Measurements from ENCODE around the gene GFRA1.
A peak's percentile ranks its signal among the peaks of the same experiment; 100 is the strongest.

GFRA1 gene, protein sequence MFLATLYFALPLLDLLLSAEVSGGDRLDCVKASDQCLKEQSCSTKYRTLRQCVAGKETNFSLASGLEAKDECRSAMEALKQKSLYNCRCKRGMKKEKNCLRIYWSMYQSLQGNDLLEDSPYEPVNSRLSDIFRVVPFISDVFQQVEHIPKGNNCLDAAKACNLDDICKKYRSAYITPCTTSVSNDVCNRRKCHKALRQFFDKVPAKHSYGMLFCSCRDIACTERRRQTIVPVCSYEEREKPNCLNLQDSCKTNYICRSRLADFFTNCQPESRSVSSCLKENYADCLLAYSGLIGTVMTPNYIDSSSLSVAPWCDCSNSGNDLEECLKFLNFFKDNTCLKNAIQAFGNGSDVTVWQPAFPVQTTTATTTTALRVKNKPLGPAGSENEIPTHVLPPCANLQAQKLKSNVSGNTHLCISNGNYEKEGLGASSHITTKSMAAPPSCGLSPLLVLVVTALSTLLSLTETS

DNA sequence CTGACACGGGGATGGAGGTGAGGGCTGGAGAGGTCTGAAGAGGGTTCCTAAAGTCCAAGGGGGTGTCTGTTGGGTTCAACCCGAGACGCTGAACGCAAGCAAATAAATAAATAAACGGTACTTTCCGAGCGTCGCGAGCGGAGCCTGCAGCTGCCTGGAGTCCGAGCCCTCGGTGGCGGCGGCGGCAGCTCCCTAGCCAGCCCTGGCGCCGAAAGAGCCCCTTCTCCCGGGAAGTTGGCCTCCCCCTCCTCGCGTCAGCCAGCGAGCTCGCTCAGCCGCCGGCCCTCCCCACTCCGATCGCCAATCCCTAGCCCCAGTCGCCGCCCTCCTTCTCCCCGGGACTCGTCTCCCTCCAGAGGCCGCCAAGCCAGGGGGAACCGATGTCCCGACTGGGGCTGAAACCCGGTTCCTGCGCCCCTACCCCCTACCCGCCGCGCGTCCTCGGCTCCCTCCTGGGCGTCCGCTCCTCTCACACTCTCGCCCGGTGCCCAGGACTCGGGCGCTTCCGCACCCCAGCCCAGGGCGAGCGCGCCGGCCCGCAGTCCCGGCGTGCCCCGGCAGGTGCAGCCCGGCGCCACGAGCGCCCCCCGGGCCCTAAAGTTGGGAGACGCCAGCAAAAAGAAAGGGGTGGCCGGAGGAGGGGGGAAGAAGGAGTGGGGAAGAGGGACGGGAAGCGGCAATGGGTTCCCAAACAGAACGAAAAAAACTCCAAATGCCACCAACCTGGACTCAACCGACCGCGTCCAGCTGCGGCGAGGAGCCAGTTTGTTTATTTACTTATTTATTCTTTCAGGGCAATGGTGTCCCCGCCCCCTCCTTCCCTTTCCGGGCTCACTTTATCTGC is at the start of gene GFRA1:
Gene GFRA1 (minus strand): TSS at position 767 of the 844 bp plus-strand sequence. CDS start 1,177 bp downstream, outside the sequence.
- no peak for DNase-seq

DNA sequence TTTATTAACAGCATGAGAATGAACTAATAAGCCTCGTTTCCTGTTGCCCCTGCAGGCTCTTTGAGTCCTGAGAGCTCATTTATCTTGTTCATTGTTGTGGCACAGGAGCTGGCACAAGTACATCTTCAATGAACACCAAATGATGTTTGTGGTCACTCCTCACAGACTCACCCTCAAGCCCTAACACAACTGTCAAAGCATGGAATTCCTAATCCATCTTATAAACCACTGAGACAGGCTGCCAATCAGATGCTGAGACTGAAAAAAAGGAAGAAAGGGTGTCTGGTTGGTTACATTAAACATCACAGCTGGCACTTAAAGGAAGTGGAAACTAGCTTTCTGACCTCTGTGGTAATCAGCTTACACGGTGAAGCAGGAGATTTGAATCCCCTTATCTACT is 43.5 kb upstream of the GFRA1 start:
- DNase-seq, result peak; percentile 2

DNA sequence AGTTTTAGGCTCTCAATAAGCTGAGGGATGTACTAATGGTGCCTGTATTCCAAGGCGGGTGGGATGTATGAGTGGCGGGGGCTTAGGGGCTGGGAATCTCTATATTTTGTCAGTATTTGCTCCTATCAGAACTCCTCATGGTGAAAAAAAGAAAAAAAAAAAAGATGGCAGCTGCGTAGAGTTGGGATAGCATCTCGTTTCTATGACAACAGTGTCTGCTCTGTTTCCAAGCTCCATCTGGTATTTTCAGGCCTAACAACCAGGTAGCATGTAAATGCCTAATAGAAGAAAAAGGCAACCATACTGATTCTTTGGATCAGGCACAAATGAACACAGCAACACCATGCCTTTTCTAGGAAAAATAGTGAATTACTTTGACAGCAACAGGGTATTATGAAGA is 39.5 kb upstream of the GFRA1 start:
- DNase-seq, result no peak

DNA sequence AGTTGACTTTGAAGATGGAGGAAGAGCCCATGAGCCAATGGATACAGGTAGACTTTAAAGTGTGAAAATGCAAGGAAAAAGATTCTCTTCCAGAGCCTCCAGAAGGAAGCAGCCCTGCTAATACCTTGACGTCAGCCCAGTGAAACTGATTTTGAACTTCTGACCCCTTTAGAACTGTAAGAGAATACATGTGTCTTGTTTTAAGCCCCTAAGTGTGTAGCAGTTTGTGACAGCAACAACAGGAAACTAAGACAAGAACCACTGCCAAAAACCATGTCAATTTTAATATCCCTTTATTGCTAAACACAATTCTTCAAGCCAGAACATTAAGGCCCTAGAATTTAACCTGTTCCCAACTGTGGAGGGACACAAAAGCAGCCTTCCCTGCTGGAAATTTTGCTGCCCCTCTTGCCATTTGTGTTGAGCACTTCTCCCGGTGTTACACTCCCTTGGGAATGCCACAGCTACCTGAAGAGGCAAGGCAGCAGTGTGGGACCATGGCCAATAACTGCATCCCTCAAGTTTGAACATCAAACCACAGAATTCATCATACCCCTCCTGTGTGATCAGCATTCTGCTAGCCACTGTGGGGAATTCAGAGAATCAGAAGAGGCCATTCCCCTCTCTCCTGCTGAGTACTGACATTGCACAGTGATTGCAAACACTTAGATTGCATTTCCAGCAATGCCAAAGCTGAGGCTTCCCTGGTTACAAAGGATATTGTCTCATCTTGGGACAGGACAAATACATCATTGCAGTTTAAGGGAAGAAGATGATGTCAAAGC is 38.9 kb upstream of the GFRA1 start:
- DNase-seq, result no peak

DNA sequence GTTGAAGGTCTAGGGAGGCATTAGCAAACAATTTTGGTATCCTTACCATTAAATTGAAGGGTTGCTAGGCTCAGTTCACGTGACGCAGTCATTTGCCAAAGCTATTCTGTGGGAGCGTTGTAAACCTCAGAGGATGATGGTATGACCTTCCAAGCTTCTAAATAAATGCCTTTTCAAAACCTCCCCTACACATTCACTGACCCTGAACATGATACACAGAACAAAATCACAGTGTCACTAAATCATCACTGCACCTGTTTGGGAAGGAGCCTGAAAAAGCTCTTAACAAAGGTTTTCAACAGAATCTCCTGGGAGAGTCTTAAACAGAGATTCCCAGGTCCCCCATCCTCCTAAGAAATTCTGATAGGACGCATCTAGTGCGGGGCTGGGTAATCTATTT is 38.0 kb upstream of the GFRA1 start:
- DNase-seq, result no peak

DNA sequence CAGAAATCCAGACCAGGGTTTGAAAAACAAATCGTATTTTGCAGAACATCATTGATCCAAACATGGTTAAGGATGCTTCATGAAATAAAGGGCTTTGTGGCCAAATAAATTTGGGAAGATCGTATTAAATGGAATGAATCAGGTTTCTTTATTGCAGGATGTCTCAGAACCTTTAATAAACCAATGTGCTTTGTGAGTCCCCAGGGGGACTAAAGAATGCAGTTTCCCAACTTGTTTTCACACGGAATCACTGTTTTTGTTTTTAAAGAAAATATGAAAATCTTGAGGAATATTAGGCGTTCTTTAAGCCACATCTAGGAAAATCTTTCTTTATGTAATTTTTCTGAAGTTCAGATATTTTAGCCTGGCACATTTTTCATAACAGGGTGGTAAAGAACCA is 34.4 kb upstream of the GFRA1 start:
- DNase-seq, result no peak

DNA sequence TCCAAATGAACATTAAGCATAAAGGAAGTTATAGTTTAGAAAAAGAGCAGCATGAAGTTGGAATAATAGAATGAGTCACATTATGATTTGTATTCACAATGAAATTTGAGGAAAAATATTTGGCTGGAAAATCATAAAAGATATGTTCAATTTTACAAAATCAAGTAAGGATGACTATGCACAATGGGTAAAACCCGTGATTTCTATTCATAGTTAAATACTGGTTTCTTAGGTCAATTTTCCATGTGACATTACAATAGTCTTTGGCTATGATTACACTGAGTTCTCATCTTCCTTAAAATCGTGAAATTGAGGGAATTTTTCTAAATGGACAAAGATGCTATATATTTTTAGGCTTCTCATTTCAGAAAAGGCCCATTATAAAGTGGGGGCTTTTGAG is 33.8 kb upstream of the GFRA1 start:
- DNase-seq, result no peak

DNA sequence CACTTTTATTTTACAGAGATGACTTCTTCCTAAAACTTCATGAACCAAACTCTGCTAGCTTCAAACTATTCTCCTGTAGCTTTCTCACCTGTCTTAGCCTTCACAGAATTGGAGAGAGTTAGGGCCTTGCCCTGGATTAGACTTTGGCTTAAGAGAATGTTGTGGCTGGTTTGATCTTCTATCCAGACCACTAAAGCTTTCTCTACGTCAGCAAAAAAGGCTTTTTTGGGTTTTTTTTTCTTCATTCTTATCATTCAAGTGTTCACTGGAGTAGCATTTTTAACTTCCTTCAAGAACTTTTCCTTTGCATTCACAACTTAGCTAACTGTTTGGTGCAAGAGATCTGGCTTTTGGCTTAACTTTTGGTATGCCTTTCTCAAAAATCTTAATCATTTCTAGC is 31.9 kb upstream of the GFRA1 start:
- no peak for DNase-seq

DNA sequence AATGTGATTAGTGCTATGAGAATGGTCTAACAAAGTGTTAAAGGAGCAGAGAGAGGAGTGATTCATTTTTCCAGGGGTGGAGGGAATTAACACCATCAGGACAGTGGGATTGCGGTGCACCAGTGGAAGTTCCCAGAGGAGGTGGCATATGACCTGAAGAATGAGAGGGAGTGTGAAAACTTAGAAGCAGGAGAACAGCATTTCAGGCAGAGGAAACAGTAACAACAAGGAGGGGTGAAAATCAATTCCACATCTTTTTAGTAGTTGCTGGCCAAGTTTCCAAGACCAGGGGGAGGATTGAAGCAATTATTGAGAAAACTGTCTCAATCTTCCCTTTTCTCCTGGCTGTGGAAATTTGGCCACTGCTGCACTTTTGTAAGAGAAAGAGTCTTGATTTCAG is 27.5 kb upstream of the GFRA1 start:
- no peak for DNase-seq

DNA sequence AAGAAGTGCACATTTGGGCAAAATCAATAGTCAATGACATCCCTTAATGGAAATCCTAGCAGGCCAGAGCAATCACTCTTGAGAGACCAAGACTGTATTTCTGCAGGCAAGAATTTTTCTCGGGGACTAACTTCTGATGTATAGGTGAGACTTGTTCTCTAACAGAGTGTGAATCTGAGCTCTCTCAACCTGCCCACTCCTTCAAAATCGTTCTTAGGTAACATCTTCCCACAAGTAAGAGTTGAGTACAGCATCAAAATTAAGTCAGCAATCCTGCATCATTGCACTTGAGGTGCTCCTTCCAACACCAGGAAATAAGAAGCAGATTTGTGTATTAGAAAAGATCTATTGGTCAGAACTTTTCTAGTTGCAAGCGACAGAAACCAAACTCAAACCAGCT is 25.6 kb upstream of the GFRA1 start:
- no peak for DNase-seq

DNA sequence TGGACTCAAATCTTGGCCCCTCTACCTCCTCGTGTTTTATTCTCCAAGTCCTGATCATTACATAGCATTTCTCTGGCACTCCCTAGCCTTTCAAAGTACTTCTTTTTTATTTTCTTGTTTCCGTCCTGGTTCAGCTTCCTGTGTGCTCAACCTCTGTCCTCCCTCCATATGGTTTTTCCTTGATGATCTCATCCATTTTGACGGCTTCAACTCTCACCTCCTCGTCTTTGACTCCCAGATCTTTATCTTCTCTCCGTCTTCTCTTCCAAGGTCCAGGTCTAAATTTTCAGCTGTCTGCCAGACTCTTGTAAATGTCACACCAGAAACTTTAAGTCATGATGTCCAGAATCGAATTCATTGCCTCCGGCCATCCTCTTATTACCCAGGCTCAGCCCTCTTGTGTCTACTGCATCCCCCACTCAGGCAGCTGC is 23.3 kb upstream of the GFRA1 start:
- no peak for DNase-seq

DNA sequence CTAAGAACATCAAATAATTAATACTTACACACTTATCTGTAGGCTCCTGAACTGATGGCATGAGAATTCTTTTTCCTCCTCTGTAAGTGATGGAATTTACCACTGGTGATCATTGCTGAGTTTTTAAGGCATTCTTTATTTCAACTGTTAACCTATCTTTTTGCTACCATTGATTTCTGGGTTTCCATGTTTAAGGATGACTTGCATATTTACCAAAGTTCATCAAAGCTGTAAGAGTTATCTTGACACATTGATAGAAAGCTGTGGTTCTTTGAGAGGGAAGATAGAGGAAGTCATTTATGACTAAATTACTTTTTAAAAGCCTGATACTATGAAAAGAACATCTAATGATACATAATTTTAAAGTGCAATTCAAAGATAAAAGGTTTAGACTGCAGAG is 19.5 kb upstream of the GFRA1 start:
- no peak for DNase-seq

DNA sequence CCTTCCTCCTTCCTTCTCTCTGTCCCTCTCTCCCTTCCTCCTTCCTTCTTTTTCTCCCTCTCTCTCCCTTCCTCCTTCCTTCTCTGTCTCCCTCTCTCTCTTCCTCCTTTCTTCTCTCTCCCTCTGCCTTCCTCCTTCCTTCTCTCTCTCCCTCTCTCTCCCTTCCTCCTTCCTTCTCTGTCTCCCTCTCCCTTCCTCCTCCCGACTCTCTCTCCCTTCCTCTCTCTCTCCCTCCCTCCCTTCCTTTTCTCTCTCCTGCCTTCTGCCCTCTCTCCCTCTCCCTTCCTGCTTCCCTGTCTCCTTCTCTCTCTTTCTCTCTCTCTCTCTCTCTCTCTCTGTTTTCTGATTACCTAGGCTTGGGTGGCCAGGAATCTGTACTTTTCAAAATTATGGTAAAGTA is 16.6 kb upstream of the GFRA1 start:
- DNase-seq, result no peak

DNA sequence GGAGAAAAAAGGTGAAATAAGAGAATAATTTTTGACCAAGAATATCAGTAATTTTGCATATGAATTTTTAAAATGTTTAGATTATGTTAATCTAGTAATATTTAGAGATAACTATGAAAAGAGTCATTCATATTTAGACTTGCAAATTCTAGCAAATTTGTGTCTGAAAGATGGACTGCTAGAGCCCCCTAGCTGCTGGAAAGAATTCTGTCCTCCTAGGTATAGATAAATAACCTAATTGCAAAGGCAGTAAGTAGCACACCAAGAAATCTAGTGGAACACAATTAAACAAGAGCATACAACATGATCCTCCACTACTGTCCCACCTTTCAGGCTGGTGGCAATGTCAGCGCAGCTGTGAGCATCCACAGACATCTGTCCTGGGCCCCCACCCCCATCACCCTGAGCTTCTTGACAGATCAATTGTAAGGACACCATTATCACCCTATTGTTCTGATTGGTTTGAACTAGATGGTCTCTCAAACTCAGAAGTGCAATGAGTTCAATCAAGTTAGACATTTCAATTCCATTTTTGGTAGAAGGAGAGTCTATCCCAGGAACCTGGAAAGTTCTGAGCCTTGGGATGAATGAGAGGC is 15.0 kb upstream of the GFRA1 start:
- DNase-seq, result peak; percentile 28

DNA sequence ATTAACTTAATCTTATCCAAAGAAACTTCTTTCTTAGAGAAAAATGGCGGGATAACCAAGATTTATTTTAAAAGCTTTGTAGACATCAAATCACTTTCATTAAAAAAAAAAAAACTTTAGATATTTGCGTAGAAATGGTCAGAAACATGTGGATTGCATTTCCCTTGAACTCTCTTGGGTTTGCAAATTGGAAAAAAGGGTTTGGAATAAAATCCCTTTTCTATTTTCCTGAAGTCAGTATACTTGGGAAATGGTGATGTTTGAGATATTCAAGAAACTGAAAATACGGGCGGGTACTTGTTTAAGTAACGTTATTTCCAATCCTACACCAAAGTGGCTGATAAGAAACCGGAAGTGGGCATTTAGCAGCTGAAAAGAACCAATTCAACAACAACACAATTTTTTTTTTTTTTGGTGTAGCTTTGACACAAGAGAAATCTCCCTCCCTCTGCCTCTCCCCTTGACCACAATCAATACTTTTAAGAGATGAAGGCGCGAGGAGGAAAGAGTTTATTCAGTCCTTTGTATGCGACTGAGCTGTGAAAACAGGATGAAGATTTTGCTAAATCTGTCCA is 13.7 kb upstream of the GFRA1 start:
- DNase-seq, result no peak

DNA sequence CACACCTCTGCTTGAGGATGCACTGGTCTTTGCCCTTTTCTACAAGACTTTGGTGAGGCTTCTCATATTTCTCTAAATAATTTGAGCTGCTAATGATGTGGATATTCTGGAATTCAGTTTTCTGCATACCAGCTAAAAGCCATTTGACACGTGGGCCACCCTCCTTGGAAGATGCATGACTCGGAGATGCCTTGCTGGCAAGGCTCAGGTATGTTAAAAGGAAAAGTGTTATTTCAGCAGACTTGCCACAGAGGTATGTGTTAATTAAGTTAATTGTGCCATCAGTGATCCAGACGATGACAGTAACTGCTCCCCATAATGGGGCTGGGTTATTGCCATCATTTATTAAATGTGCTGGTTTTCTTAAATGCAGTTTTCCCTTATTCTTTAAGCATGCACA is 8.8 kb upstream of the GFRA1 start:
- DNase-seq, result no peak

DNA sequence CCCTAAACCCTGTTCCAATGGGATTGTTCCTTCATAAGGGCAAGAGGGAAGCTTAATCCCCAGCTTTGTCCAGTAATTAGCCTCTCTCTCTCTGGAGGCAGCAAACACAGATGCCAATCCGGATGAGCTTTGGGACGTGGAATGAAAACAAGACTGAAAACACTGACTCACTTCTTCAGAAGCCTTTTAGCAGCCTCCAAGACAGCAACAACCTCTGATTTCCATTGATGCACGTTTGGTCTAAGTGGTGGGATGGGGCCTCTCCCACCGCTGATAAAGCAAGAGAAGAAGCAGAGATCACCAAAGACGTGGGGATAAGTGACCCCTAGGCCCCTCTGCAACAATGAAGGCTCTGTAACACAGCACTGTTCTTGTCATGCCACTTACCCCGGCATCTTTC is 5.8 kb upstream of the GFRA1 start:
- no peak for DNase-seq

DNA sequence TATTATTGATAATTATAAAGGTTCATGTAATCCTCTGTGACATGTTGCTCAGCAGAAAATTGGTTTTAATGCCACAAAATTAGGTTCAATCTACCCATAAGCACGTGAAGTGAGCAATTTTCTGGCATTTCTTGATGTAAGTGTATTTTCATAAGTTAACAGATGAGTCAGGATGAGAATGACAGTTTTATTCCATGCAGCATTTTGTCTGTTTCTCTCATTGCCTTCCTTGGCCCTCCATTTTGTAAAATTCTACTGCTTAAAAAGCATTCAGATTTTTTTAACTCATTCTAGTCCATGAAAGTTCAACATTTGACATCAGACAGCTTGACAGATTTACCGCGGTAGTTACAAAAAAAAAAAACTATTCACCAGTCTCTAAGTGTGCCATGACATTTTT is 4.0 kb upstream of the GFRA1 start:
- DNase-seq, result no peak

DNA sequence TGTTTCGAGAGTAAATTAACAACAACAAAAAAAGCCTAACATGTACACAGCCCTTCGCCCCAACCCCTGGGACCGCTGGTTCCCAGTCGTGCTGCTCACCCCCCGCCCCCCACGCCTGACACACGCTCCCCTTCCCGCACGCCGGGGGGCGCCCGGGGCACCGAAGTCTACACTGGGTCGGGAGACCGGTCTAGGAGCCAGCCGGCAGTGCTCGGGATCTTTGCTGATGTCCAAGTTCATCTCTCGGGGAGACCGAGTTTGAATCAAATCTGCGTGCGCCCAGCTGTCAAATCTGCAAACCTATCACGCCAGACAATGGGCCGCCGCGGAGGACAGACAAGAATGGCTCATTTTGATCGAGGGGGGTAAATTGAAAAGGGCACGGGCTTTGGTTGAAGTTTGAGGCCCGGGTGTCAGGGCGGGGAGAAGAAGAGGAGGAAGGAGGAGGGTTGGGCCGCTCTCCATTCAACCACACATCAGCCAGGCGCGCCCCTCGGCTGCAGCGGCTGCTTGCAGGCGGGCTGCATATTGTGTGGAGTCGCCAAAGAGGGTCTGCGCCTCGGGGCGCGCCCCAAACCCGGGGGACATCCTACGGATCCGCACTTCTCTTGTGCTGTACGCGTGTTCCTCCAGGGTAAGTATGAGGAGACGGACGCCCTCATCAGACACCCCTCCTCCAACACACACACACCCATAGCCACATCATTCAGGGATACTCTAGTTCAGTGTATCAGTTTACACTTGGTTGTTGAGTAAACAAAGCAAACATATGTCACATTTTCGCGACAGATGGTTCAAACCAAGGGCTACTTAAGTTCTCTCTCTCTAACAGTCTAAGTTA is 1.3 kb upstream of the GFRA1 start:
- no peak for DNase-seq

DNA sequence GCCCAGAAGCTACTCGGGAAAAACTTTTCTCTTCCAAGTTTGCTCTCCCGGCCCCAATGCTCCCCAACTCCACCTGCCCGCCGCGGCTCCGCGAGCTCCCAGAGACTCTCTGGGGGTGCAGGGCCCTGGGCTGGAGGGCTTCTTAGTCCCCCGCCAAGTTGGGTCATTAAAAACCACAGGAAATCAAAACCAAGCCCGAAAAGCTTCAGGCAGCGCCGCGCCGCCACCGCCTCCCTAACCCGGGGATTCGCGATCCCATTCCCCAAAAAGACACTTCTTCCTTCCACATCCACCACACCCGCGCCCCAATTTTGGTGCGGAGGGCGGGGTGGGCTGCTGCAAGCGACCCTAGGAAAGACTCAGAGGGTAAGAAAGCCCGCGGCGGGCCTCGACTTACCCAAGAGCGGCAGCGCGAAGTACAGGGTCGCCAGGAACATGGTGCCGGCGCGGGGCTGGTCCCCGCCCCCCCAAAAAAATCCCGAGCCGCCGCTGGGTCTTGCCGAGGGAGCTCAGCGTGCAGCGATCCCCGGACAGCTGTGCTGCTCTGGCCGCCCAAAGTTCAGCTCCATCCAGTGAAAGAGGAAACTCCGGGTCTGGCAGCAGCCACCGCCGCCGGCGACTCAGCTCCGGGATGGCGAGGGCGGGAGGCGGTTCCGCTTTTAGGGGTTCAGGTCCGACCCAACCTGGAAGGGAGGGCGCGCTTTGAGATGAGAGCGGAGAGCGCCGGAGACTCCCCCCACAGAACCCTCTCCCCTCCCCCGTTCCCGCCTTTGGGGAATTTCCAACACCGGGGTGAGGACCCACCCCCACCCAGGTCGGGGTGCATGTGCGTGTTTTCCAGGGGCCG is 1.2 kb downstream of the GFRA1 start:
- DNase-seq, result peak; percentile 32
